CD4-positive, alpha-beta memory T cell (primary cell): ENCODE measurements around the gene PIK3C2G. TPM values are rescaled to one million over a fixed set of nuclear protein-coding genes. Genes with fewer than 3 reads are reported as not detected.

Experiments used
- CTCF ChIA-PET: fragments of 350-600 bp; sonication (Branson Sonifier 250); formaldehyde crosslinking; loops from one replicate; lab custom pipeline; 2021; ENCODE audit warnings: inconsistent platforms; ENCODE audit not compliant: partially characterized antibody; lab: Charles Lee
- POLR2A ChIA-PET: fragments of 350-600 bp; sonication (Branson Sonifier 250); formaldehyde crosslinking; loops from one replicate; lab custom pipeline; 2021; ENCODE audit not compliant: partially characterized antibody; lab: Charles Lee
- DNase-seq, 5 donors: peaks; one replicate each; pipeline versions ENCODE4 v3.0.0 to v3.0.0-alpha.2; 2020 to 2022; ENCODE audit warnings: mixed read lengths in 1 of 5
- H3K27ac ChIP-seq: one replicate; pipeline ENCODE4 v1.7.0; 2013; ENCODE audit warnings: low read depth, low read length
- H3K27me3 ChIP-seq: 2 replicates; pipeline ENCODE4 v1.7.0; 2013; ENCODE audit warnings: mild to moderate bottlenecking, low read length, moderate library complexity; ENCODE audit not compliant: insufficient read depth
- H3K36me3 ChIP-seq: 2 replicates; pipeline ENCODE4 v1.7.0; 2013; ENCODE audit warnings: mild to moderate bottlenecking, low read length, moderate library complexity; ENCODE audit not compliant: insufficient read depth
- H3K4me1 ChIP-seq: 2 replicates; pipeline ENCODE4 v1.7.0; 2013; ENCODE audit warnings: mild to moderate bottlenecking, low read length, moderate library complexity; ENCODE audit not compliant: insufficient read depth
- H3K4me3 ChIP-seq, 2 donors: one replicate each; pipeline ENCODE4 v1.7.0; 2013; ENCODE audit warnings: low read length in 2 of 2, mild to moderate bottlenecking in 1 of 2
- H3K9me3 ChIP-seq, 2 donors: one replicate each; pipeline ENCODE4 v1.7.0; 2013; ENCODE audit warnings: low read length in 2 of 2, control low read depth in 1 of 2; ENCODE audit not compliant: control insufficient read depth in 1 of 2
- H3K27ac Mint-ChIP-seq, 7 donors: one replicate each; pipeline ENCODE4 v1.8.0; 2020 to 2021; ENCODE audit warnings: mixed read lengths in 7 of 7, mild to moderate bottlenecking in 6 of 7, inconsistent platforms in 3 of 7, moderate library complexity in 3 of 7
- H3K27me3 Mint-ChIP-seq, 2 donors: one replicate each; pipeline ENCODE4 v1.8.0; 2020 to 2021; ENCODE audit warnings: mixed read lengths in 2 of 2
- H3K36me3 Mint-ChIP-seq, 2 donors: one replicate each; pipeline ENCODE4 v1.8.0; 2020 to 2021; ENCODE audit warnings: mixed read lengths in 2 of 2, inconsistent platforms in 1 of 2, mild to moderate bottlenecking in 1 of 2
- H3K4me1 Mint-ChIP-seq, 4 donors: one replicate each; pipeline ENCODE4 v1.8.0; 2020 to 2021; ENCODE audit warnings: mixed read lengths in 4 of 4, mild to moderate bottlenecking in 1 of 4
- H3K4me3 Mint-ChIP-seq, 8 donors: one replicate each; pipeline ENCODE4 v1.8.0; 2020 to 2021; ENCODE audit warnings: mixed read lengths in 8 of 8, mild to moderate bottlenecking in 7 of 8, moderate library complexity in 6 of 8, inconsistent platforms in 3 of 8
- H3K9me3 Mint-ChIP-seq, 8 donors: one replicate each; pipeline ENCODE4 v1.8.0; 2020 to 2021; ENCODE audit warnings: mixed read lengths in 8 of 8, mild to moderate bottlenecking in 5 of 8, inconsistent platforms in 3 of 8, moderate library complexity in 1 of 8
- intact Hi-C: fragments of 100-400 bp; cut with micrococcal nuclease; formaldehyde crosslinking; loops from one replicate; pipeline ENCODE4 v1.15.1; 2023
- polyA plus RNA-seq, 2 donors: library from polyadenylated mRNA; unstranded; fragments of 300-500 nt; fragmentation: Illumina TruSeq; gene quantifications; one replicate each; pipeline ENCODE4 v1.2.3, GENCODE V29; 2021
- total RNA-seq, 2 experiments: library from RNA; stranded (reverse); gene quantifications; one replicate each; pipeline ENCODE4 v1.2.3, GENCODE V29; 2021

The PIK3C2G gene
- total and polyA plus RNA-seq, 4 experiments from 2014 or later: not detected

- H3K9me3 ChIP-seq: no peaks in the 10 kb centered on the region
- POLR2A ChIA-PET: no interaction called here
- no peak overlapping the region for H3K27ac ChIP-seq
- intact Hi-C loops: no loop called here
- H3K4me1 ChIP-seq: no peaks in the 10 kb centered on the region
- CTCF ChIA-PET: no interaction called here
- H3K36me3 Mint-ChIP-seq: no peaks in the 10 kb centered on the region
- no peak overlapping the region for H3K4me3 Mint-ChIP-seq
- H3K36me3 ChIP-seq: no peaks in the 10 kb centered on the region
- no peak for DNase-seq
- H3K27me3 Mint-ChIP-seq: no peaks in the 10 kb centered on the region
- peaks cover 0 to 16% (median 3%) of the 10 kb centered on the region in 8 donors for H3K9me3 Mint-ChIP-seq
- H3K27me3 ChIP-seq: no peaks in the 10 kb centered on the region
- H3K27ac Mint-ChIP-seq: no peak overlapping the region
- H3K4me3 ChIP-seq: no peak overlapping the region
- H3K4me1 Mint-ChIP-seq: no peaks in the 10 kb centered on the region
These were observed 325.3 kb downstream of the PIK3C2G start for GRCh38 chr12:18586581-18586980.

- ChIA-PET CTCF (no interaction called here), POLR2A (no interaction called here)
- Histone ChIP-seq H3K4me1 (no peaks in the 10 kb centered on the region), H3K4me3 (no peak overlapping the region), H3K36me3 (no peaks in the 10 kb centered on the region), H3K9me3 (no peaks in the 10 kb centered on the region), H3K27me3 (no peaks in the 10 kb centered on the region), H3K27ac (no peak overlapping the region)
- H3K4me1 Mint-ChIP-seq: no peaks in the 10 kb centered on the region
- H3K4me3 Mint-ChIP-seq: no peak overlapping the region
- H3K27ac Mint-ChIP-seq: no peak overlapping the region
- intact Hi-C loops: no loop called here
- no peaks in the 10 kb centered on the region for H3K27me3 Mint-ChIP-seq
- DNase-seq: no peak
- no peaks in the 10 kb centered on the region for H3K36me3 Mint-ChIP-seq
- H3K9me3 Mint-ChIP-seq: peaks cover 0 to 9% (median under 1%) of the 10 kb centered on the region in 8 donors
These were observed 328.0 kb downstream of the PIK3C2G start for GRCh38 chr12:18589316-18589715.

GRCh38 chr12:18591473-18591872 is 330.2 kb downstream of the PIK3C2G start:
- Mint-ChIP-seq H3K4me1 (no peaks in the 10 kb centered on the region), H3K4me3 (no peak overlapping the region), H3K27ac (no peak overlapping the region), H3K27me3 (no peaks in the 10 kb centered on the region), H3K9me3 (peaks cover 0 to 3% (median 0%) of the 10 kb centered on the region in 8 donors), H3K36me3 (no peaks in the 10 kb centered on the region)
- DNase-seq: no peak
- Histone ChIP-seq H3K9me3 (no peaks in the 10 kb centered on the region), H3K27me3 (no peaks in the 10 kb centered on the region), H3K36me3 (no peaks in the 10 kb centered on the region), H3K27ac (no peak overlapping the region), H3K4me3 (no peak overlapping the region), H3K4me1 (no peaks in the 10 kb centered on the region)
- ChIA-PET CTCF (interaction anchor here (1.2 kb wide), 1 partner anchor 10 kb away, joined by 3 read pairs; no protein-coding TSS in a partner anchor), POLR2A (no interaction called here)
- intact Hi-C loops: no loop called here

GRCh38 chr12:18595412-18595811 is 334.1 kb downstream of the PIK3C2G start:
- Mint-ChIP-seq H3K27me3 (no peaks in the 10 kb centered on the region), H3K4me3 (no peak overlapping the region), H3K9me3 (peaks cover 0 to 3% (median 0%) of the 10 kb centered on the region in 8 donors), H3K27ac (no peak overlapping the region), H3K36me3 (no peaks in the 10 kb centered on the region), H3K4me1 (no peaks in the 10 kb centered on the region)
- no peak for DNase-seq
- POLR2A ChIA-PET: no interaction called here
- intact Hi-C loops: no loop called here
- H3K27me3 ChIP-seq: no peaks in the 10 kb centered on the region
- H3K4me3 ChIP-seq: no peak overlapping the region
- H3K4me1 ChIP-seq: no peaks in the 10 kb centered on the region
- no peaks in the 10 kb centered on the region for H3K36me3 ChIP-seq
- CTCF ChIA-PET: no interaction called here
- no peaks in the 10 kb centered on the region for H3K9me3 ChIP-seq
- no peak overlapping the region for H3K27ac ChIP-seq

- H3K4me1 ChIP-seq: no peaks in the 10 kb centered on the region
- H3K36me3 Mint-ChIP-seq: no peaks in the 10 kb centered on the region
- no peak overlapping the region for H3K4me3 ChIP-seq
- H3K36me3 ChIP-seq: no peaks in the 10 kb centered on the region
- H3K4me1 Mint-ChIP-seq: no peaks in the 10 kb centered on the region
- ChIA-PET CTCF (no interaction called here), POLR2A (no interaction called here)
- H3K4me3 Mint-ChIP-seq: no peak overlapping the region
- H3K27me3 Mint-ChIP-seq: no peaks in the 10 kb centered on the region
- H3K27ac Mint-ChIP-seq: no peak overlapping the region
- H3K27ac ChIP-seq: no peak overlapping the region
- H3K9me3 Mint-ChIP-seq: peaks cover 0 to 7% (median 3%) of the 10 kb centered on the region in 8 donors
- no peaks in the 10 kb centered on the region for H3K27me3 ChIP-seq
- intact Hi-C loops: no loop called here
- H3K9me3 ChIP-seq: no peaks in the 10 kb centered on the region
- no peak for DNase-seq
These were observed 340.6 kb downstream of the PIK3C2G start for GRCh38 chr12:18601962-18602361.

GRCh38 chr12:18612971-18613370 is 351.7 kb downstream of the PIK3C2G start:
- Mint-ChIP-seq H3K4me1 (no peaks in the 10 kb centered on the region), H3K27me3 (no peaks in the 10 kb centered on the region), H3K36me3 (no peaks in the 10 kb centered on the region), H3K4me3 (no peak overlapping the region), H3K9me3 (no peaks in the 10 kb centered on the region), H3K27ac (no peak overlapping the region)
- Histone ChIP-seq H3K36me3 (no peaks in the 10 kb centered on the region), H3K27me3 (no peaks in the 10 kb centered on the region), H3K4me3 (no peak overlapping the region), H3K9me3 (no peaks in the 10 kb centered on the region), H3K4me1 (no peaks in the 10 kb centered on the region), H3K27ac (no peak overlapping the region)
- intact Hi-C loops: no loop called here
- CTCF ChIA-PET: no interaction called here
- POLR2A ChIA-PET: no interaction called here
- no peak for DNase-seq

- no peak for DNase-seq
- intact Hi-C loops: no loop called here
- no peaks in the 10 kb centered on the region for H3K4me1 Mint-ChIP-seq
- H3K27me3 Mint-ChIP-seq: no peaks in the 10 kb centered on the region
- no peak overlapping the region for H3K4me3 Mint-ChIP-seq
- H3K9me3 Mint-ChIP-seq: peaks cover 0 to 3% (median 0%) of the 10 kb centered on the region in 8 donors
- Histone ChIP-seq H3K27ac (no peak overlapping the region), H3K27me3 (no peaks in the 10 kb centered on the region), H3K4me3 (no peak overlapping the region), H3K4me1 (no peaks in the 10 kb centered on the region), H3K36me3 (no peaks in the 10 kb centered on the region), H3K9me3 (peaks cover 0 to 4% of the 10 kb centered on the region in 2 donors)
- H3K27ac Mint-ChIP-seq: no peak overlapping the region
- ChIA-PET POLR2A (no interaction called here), CTCF (no interaction called here)
- H3K36me3 Mint-ChIP-seq: no peaks in the 10 kb centered on the region
These were observed 359.7 kb downstream of the PIK3C2G start for GRCh38 chr12:18620986-18621385.

- H3K9me3 ChIP-seq: no peaks in the 10 kb centered on the region
- Mint-ChIP-seq H3K27ac (no peak overlapping the region), H3K4me1 (no peaks in the 10 kb centered on the region), H3K36me3 (no peaks in the 10 kb centered on the region), H3K4me3 (no peak overlapping the region), H3K27me3 (no peaks in the 10 kb centered on the region), H3K9me3 (peaks cover 0 to 12% (median 6%) of the 10 kb centered on the region in 8 donors)
- H3K27me3 ChIP-seq: no peaks in the 10 kb centered on the region
- POLR2A ChIA-PET: no interaction called here
- no peak overlapping the region for H3K27ac ChIP-seq
- DNase-seq: no peak
- H3K4me3 ChIP-seq: no peak overlapping the region
- H3K4me1 ChIP-seq: no peaks in the 10 kb centered on the region
- intact Hi-C loops: no loop called here
- CTCF ChIA-PET: no interaction called here
- no peaks in the 10 kb centered on the region for H3K36me3 ChIP-seq
These were observed 368.1 kb downstream of the PIK3C2G start for GRCh38 chr12:18629445-18629844.
